HG03039 (cell line): ENCODE data around the gene FTL.

Source experiments
- ATAC-seq: cut with Tn5 transposase; IDR thresholded peaks from one replicate; pipeline ENCODE4 v1.9.1; 2021; ENCODE audit warnings: mild to moderate bottlenecking, moderate library complexity; ENCODE audit not compliant: unreplicated experiment

Gene FTL

GRCh38 chr19:48945415-48945814 is 19.7 kb upstream of the FTL start:
- no peak for ATAC-seq

GRCh38 chr19:48945817-48946216 is 19.3 kb upstream of the FTL start:
- ATAC-seq = no peak

- ATAC-seq = no peak
Observed at GRCh38 chr19:48946463-48947257, 18.4 kb upstream of the FTL start.

- ATAC-seq = no peak
Observed at GRCh38 chr19:48947258-48947542, 17.9 kb upstream of the FTL start.

- no peak for ATAC-seq
Observed at GRCh38 chr19:48950159-48950558, 14.9 kb upstream of the FTL start.

DNA sequence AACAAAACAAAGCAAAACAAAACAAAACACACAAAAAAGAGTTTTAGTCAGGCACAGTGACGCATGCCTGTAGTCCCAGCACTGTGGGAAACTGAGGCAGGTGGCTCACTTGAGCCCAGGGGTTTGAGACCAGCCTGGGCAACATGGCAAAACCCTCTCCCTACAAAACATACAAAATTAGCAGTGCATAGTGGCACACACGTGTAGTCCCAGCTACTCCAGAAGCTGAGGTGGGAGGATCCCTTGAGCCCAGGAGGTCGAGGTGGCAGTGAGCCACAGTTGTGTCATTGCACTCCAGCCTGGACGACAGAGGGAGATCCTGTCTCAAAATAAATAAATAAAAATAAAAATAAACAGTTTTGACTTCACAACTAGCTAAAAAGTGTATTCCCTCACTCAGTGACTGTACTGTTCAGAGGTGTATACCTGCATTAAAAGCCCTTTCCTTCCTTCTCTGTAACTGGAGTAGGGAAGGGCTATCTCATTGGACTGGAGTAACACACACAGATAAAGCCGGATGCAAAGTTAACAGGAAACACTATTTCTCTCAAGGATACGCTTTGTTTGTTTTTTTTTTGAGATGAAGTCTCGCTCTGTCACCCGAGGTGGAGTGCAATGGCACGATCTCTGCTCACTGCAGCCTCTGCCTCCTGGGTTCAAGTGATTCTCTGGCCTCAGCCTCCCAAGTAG is 14.1 kb upstream of the FTL start:
- no peak for ATAC-seq

- no peak for ATAC-seq
Observed at GRCh38 chr19:48953141-48953540, 12.0 kb upstream of the FTL start.

GRCh38 chr19:48953990-48954594 is 11.0 kb upstream of the FTL start:
- ATAC-seq = no peak

GRCh38 chr19:48954595-48955307 is 10.4 kb upstream of the FTL start, which contains the start of gene BAX:
Gene BAX, plus strand, starts transcription at chr19:48954875. Its CDS starts 54 bp downstream, at chr19:48954929.
- peak; percentile 89 for ATAC-seq

- no peak for ATAC-seq
Observed at GRCh38 chr19:48955308-48955958, 9.7 kb upstream of the FTL start.

GRCh38 chr19:48958006-48958405 is 7.1 kb upstream of the FTL start:
- ATAC-seq = no peak

- no peak for ATAC-seq
Observed at GRCh38 chr19:48959341-48960239, 5.5 kb upstream of the FTL start.

- no peak for ATAC-seq
Observed at GRCh38 chr19:48961051-48961649, 4.0 kb upstream of the FTL start.

DNA sequence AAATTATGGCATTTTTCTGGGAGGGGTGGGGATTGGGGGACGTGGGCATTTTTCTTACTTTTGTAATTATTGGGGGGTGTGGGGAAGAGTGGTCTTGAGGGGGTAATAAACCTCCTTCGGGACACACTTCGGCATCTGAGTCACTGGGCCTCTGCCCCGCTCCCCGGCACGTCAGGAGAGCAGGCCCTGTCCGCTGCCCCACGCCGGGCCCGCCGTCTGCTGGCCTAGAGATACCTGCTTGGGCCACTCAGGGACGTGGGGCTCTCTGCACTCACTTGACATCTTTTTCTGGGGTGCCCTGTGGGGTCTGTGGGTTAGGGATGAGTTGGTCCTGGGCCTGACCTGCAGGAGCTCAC is 3.5 kb upstream of the FTL start:
- ATAC-seq = no peak

DNA sequence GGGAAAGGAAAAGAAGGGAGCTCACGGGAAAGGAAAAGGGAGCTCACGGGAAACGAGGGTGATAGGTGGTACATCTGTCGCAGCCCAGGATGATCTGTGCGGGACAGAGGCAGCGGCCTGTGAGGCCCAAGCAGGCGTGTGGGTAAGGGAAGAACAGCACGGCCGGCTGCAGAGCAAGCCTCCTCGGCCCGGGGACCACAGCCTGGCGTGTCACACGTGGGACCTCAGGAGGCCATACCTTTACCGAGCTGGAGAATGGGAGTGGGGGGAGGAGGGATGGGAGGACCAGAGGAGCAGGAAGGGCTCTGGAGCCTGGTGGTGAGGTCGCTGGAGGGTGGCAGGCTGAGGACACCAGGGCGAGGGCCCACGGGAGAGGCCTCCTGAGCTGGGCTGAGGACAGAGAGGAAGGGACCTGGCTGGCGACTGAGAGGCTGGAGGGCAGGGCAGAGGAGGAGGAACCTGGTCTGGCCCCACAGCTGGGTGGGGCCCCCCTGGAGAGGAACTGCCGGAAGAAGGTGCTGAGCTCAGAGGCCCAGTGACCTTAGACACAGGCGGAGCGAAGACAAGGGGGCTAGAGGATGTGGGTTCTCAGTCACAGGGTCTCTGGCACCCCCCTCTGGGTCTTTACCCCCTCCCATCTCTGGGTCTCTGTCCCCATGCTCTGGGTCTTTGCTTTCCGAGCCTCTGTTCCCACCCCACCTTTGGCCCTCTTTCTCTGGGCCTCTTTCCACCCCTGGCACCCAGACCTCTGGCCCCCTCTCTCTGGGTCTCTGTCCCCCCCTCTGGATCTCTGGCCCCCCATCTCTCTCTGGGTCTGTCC is 2.9 kb upstream of the FTL start:
- no peak for ATAC-seq

DNA sequence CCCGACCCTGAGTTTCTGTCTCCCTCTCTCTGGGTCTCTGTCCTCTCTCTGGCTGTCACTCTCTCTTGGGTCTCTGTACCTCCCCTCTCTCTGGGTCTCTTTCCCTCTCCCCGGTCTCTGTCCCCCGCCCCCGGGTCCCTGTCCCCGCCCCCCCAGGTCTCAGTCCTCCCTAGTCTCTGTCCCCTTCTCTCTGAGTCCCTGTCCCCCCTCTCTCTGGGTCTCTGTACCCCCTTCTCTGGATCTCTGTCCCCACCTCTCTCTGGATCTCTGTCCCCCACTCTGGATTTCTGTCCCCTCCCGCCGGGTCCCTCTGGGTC is 2.3 kb upstream of the FTL start:
- ATAC-seq = no peak

- ATAC-seq = peak; percentile 25
Observed at GRCh38 chr19:48963371-48964204, 1.5 kb upstream of the FTL start.
